ENCODE measurements around the gene SBK2.

The SBK2 gene

DNA sequence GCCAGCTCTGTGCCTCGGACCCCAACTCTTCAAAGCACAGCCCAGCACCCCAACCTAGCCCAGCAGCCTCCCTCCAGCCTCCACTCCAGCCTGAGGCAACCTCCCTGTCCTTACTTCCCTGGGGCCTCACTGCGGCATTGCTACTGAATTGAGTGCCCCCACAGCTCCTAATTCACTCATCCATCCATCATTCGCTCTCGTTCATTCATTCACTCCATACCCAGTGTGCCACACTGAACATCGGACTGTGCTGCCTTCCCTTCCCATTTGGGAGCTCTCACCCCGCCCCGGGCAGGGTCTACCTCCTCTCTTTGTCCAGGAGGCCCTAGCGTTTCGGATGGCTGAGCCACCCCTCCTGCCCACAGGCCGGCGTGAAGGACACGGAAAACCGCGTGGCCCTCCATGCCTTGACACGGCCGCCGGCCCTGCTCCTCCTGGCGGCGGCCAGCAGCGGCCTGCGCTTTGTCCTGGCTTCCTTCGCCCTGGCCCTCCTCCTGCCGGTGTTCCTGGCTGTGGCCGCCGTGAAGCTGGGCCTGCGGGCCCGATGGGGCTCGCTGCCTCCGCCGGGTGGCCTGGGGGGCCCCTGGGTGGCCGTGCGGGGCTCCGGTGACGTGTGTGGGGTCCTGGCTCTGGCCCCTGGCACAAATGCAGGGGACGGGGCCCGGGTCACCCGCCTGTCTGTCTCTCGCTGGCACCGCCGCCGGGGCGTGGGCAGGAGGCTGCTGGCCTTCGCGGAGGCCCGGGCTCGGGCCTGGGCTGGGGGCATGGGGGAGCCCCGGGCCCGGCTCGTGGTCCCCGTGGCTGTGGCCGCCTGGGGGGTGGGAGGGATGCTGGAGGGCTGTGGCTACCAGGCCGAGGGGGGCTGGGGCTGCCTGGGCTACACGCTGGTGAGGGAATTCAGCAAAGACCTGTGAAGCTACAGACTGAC lies 50.6 kb downstream of the SBK2 start:
- no peak for DNase-seq (ENCODE audit: low read depth)

DNA sequence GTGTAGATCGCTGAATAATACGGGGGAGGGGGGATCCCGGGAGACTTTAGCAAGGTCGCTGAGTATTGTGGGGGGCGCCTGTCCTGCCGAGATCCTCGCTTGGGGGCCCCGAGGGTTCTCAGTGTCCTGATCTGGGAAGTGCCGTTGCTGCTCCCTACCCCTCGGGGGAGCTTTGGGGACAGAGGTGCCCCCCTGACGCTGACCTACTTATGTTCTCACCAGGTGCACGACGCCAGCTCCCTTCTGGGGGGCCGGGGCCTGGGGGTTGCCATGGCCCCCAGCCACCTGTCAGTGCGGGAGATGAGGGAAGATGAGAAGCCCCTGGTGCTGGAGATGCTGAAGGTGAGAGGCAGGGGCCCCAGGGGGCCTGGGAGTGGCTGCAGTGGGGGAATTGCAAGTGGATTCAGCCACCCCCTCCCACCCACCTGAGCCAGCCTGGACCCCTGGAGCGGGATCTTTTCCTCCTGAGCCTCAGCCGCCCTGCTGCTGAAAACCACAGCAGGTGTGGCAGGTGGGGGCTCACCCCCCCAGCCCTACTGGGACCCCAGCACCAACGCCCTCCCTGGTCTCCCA lies 51.4 kb downstream of the SBK2 start:
- DNase-seq (ENCODE audit: low read depth), result peak; percentile 23

DNA sequence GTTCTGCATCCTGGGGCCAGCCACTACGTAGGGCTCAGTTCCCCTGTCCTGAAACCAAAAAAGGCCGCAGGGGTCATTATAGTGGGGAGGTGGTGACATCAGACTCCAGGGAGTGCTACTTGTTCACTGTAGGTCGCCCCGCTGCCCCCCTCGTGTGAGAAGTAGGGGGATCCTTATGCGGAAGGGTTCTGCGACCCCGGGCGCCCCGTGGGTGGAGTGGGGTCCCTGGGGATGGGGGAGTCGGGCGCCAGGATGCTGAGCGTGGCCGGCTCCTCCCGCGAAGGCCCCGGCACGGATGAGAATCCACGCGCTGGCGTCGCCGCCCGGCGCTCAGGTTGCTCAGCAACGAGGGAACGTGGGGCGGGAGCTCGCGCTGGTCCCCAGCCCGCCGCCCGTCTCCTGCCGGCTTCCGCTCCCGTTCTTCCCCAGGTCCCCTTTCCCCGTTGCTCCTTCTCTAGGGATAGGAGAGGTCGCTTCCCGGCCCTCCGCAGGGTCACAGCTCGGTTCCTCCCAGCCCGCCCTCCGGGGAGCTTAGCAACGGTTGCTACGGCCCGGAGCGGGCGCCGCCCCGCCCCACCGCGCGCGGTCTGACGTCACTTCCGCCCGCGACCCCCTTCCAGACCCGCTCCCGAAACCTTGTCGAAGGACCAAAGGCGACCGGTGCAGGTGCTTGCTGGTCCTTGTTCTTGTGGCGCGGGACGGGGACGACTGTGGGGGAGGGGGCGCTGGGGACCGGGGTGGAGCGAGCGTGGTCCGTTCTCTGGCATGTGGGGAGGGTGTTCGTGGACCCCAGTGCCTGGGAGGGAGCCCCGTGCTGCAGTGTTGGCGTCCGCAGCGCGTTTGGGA lies 52.1 kb downstream of the SBK2 start, which contains the start of gene NAT14:
Gene NAT14, plus strand, starts transcription at position 596 of the 846 bp plus-strand sequence. CDS start 521 bp downstream, outside the sequence.
- DNase-seq (ENCODE audit: low read depth), result peak; percentile 74

DNA sequence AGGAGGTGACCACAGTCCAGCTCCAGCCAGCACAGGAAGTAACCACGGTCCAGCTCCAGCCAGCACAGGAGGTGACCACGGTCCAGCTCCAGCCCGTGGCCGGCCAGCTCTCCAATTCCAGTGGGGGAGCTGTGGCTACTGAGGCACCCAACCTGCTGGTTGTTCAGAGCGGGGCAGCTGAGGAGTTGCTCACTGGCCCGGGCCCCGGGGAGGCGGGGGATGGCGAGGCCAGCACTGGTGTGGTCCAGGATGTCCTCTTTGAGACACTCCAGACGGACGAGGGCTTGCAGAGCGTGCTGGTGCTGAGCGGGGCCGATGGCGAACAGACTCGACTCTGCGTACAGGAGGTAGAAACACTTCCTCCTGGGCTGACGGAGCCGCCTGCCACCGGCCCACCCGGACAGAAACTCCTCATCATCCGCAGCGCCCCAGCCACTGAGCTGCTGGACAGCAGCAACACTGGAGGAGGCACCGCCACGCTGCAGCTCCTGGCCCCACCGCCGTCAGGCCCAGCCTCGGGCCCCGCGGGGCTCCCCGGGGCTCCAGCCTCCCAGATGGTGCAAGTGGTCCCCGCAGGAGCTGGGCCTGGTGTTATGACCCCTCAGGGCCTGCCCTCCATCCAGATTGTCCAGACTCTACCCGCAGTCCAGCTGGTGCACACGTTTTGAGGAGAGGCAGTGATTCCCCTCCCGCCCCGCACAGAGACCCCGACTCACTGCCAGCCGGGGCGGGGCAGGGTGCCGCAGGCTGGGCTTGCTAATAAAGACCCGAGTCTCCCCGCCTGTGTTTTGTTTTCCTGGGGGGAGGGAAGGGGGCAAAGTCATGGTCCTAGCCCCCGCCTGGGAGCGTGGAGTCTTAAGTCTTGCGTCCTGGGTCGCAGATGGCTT lies 53.0 kb downstream of the SBK2 start:
- DNase-seq (ENCODE audit: low read depth), result no peak

DNA sequence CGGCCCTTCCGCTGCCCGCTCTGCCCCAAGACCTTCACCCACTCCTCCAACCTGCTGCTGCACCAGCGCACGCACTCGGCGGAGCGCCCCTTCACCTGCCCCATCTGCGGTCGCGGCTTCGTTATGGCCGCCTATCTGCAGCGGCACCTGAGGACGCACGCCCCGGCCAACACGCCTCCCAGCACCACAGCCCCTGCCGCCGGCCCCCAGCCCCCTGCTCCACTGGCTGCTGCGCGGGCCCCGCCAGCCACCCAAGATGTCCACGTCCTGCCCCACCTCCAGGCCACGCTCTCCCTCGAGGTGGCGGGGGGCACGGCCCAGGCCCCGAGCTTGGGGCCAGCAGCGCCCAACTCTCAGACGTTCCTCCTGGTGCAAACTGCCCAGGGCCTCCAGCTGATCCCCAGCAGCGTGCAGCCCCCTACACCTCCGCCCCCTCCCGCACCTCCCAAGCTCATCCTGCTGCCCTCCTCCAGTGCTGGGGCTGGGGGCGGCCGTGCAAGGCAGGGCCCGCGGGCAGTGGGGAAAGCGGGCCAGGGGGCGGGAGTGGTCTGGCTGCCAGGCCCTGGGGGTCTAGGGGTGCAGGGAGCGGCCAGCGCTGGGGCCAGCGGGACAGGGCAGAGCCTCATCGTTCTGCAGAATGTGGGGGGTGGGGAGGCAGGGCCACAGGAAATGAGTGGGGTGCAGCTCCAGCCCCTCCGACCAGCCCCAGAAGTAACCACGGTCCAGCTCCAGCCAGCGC lies 53.8 kb downstream of the SBK2 start:
- no peak for DNase-seq (ENCODE audit: low read depth)

DNA sequence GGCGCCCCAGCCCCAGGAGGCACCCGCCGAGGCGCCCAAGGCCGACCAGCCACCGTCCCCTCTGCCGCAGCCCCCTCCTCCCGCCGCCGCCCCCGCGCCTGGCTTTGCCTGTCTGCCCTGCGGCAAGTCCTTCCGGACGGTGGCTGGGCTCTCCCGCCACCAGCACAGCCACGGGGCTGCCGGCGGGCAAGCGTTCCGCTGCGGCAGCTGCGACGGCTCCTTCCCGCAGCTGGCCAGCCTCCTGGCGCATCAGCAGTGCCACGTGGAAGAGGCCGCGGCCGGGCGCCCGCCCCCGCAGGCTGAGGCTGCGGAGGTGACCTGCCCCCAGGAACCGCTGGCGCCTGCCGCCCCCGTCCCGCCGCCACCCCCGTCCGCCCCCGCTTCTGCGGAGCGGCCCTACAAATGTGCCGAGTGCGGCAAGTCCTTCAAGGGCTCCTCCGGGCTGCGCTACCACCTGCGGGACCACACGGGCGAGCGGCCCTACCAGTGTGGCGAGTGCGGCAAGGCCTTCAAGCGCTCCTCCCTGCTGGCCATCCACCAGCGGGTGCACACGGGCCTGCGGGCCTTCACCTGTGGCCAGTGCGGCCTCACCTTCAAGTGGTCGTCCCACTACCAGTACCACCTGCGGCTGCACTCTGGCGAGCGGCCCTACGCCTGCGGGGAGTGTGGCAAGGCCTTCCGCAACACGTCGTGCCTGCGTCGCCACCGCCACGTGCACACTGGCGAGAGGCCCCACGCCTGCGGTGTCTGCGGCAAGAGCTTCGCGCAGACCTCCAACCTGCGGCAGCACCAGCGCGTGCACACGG lies 54.6 kb downstream of the SBK2 start:
- DNase-seq (ENCODE audit: low read depth), result no peak

DNA sequence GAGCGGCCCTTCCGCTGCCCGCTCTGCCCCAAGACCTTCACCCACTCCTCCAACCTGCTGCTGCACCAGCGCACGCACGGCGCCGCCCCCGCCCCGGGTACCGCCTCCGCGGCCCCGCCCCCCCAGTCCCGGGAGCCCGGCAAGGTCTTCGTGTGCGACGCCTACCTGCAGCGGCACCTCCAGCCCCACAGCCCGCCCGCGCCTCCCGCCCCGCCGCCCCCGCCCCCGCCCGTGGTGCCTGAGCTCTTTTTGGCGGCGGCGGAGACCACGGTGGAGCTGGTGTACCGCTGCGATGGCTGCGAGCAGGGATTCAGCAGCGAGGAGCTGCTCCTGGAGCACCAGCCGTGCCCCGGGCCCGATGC lies 55.2 kb downstream of the SBK2 start:
- DNase-seq (ENCODE audit: low read depth), result no peak

DNA sequence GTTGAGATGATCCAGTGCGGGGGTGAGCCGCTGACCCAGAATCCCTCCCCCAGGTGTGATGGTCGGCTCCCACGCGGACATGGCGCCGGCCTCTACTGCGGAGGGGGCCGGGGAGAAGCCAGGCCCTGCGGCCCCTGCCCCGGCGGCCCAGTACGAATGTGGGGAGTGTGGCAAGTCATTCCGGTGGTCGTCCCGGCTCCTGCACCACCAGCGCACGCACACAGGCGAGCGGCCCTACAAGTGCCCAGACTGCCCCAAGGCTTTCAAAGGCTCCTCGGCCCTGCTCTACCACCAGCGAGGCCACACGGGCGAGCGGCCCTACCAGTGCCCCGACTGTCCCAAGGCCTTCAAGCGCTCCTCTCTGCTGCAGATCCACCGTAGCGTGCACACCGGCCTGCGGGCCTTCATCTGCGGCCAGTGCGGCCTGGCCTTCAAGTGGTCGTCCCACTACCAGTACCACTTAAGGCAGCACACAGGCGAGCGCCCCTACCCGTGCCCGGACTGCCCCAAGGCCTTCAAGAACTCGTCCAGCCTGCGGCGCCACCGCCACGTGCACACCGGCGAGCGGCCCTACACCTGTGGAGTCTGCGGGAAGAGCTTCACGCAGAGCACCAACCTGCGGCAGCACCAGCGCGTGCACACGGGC lies 55.7 kb downstream of the SBK2 start:
- DNase-seq (ENCODE audit: low read depth), result no peak

DNA sequence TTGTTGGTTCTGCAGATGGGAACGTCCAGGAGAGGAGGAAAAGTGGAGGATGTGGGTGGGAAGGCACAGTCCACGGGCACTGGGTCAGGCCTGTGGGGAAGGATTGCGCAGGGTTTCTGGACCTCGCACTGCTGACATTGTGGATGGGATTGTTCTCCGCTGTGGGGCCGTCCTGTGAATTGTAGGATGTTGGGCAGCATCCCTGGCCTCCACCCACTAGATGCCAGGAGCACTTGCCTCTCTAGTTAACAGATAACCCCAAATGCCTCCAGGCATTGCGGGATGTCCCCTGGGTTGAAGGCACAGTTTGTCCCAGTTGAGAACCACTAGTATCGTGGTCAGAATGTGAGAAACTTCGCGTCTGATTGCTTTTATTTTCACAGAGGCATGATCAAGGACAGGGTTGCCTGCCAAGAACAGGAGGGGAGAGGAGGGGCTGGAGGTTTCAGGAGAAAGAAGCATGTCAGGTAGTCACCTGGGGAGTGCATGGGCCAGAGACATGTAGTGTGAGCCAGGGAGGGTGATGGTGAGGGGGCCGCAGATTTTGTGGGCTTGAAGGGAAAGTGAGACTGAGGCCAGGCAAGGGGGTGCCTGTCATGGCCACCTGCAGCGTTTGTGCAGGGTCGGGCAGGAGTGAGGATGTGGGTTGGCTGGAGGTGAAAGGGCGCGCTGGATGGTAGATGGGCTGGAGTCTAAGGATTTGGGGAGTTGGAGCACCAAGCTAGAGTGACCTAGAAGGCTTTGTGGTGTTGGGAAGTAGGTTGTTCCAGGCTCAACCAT lies 57.3 kb downstream of the SBK2 start:
- no peak for DNase-seq (ENCODE audit: low read depth)

DNA sequence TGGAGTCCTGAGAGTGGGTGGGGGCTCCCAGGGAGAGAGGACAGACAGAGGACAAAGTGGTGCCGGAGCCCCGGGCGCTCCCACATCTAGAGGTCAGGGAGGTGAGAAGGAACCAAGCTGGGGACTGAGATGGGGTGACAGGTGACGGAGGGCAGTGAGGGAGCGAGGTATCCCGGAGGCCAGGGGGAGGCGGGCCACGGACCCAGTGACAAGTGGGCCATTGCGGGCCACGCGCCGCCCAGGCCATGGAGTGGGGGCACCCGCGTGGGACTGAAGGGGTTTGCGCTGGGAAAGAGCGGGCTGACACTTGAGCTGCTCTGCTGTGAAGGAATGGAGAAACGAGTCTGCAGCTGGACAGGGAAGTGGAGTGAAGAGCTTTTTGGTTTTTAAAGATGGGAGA lies 57.9 kb downstream of the SBK2 start:
- DNase-seq (ENCODE audit: low read depth), result no peak
